ENCODE data around the gene SLC17A5. TPM values are rescaled to one million over a fixed set of nuclear protein-coding genes. Genes with fewer than 3 reads are reported as not detected.

The SLC17A5 gene
- total and polyA plus RNA-seq, 9 of the 15 experiments (the other 6 are each of a cell fraction or from before 2014, with no cell fraction given): 1.3 to 7.2 (median 3.4) TPM

GRCh38 chr6:73585566-73586415 lies 68.0 kb downstream of the SLC17A5 start (continued):
- TF ChIP-seq SMAD4 (CRISPR knock-in tag; conservative IDR thresholded peaks at IDR 0.05): no peak; the same call in 1 of the 2 replicates
- 0 out of 2 replicates have a peak, but pooled peaks have one; percentile 2 for TF ChIP-seq ZNF384 (IDR thresholded peaks at IDR 0.05; ENCODE audit: low read depth, low read length)
- TF ChIP-seq FOXO4 (CRISPR knock-in tag; IDR thresholded peaks at IDR 0.05): no peak
- 0 out of 2 replicates have a peak, but pooled peaks have one; percentile 4 for TF ChIP-seq NR2C1 (IDR thresholded peaks at IDR 0.05)
- TF ChIP-seq NR2C1 (tag; IDR thresholded peaks at IDR 0.05): peak; percentile 29; the same call in 1 of the 2 replicates
- peak; percentile 59; the same call in 1 of the 2 replicates for TF ChIP-seq MTA1 (IDR thresholded peaks at IDR 0.05; ENCODE audit: borderline replicate concordance)
- TF ChIP-seq XRCC3 (IDR thresholded peaks at IDR 0.05): no peak
- no peak for TF ChIP-seq SMC3 (conservative IDR thresholded peaks at IDR 0.05; ENCODE audit: insufficient read depth, low read depth, low read length)
- TF ChIP-seq, protein P1, sequence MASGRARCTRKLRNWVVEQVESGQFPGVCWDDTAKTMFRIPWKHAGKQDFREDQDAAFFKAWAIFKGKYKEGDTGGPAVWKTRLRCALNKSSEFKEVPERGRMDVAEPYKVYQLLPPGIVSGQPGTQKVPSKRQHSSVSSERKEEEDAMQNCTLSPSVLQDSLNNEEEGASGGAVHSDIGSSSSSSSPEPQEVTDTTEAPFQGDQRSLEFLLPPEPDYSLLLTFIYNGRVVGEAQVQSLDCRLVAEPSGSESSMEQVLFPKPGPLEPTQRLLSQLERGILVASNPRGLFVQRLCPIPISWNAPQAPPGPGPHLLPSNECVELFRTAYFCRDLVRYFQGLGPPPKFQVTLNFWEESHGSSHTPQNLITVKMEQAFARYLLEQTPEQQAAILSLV (tag; IDR thresholded peaks at IDR 0.05): no peak
- TF ChIP-seq PHTF2 (CRISPR knock-in tag; IDR thresholded peaks at IDR 0.05): no peak
- TF ChIP-seq ZNF324 (CRISPR knock-in tag; IDR thresholded peaks at IDR 0.05): no peak
- no peak for TF ChIP-seq E2F1 (CRISPR knock-in tag; IDR thresholded peaks at IDR 0.05)

All from K562 (cell line).